ENCODE results near the gene NAT9.

Gene NAT9

DNA sequence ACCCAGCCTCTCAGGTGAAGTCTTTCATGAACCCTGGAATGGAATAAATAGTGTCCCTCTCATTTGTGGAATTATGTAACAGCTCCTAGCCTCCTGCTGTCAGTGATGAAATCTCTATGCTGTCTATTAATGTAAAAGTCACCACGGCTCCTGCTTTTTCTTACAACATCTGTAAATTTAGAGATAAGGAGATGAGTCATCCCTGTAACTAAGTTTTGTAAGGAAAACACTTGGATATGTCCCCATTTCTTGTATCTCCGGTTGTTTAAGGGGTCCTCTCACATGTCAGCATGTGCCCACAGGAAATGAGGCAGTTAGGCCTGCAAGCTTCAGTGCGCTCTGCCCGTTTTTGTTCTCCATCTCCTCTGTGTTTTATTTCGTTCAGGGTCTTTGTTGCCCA is 2.8 kb upstream of the NAT9 start:
- DNase-seq, result no peak

DNA sequence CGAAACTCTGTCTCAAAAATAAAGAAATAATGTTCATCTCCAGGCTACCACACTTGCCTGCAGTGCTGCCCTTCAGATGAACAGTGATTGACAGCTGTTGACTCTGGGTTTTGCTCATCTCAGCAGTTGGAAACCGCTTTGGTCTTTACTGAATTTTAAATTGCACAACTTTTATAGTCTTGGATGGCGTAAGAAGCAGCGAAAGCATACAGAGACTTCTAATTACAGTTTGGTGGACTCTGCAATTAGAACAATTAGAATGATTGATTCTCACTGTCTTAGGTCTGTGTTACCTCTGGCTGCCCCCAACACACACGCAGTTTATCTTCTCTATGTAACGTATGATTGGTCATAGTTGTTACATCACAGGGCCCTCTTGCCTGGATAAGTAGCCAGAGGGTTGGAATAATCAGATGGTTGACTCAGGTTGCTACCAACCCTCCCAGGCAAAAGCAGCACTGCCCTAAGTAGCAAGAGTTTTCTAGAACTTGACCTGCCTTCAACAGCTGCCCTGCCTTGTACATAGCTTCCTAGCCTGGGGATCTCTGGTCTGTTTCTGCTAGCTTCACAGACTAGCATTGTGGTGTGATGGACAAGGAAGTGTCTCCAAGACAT is 1.9 kb upstream of the NAT9 start:
- no peak for DNase-seq

DNA sequence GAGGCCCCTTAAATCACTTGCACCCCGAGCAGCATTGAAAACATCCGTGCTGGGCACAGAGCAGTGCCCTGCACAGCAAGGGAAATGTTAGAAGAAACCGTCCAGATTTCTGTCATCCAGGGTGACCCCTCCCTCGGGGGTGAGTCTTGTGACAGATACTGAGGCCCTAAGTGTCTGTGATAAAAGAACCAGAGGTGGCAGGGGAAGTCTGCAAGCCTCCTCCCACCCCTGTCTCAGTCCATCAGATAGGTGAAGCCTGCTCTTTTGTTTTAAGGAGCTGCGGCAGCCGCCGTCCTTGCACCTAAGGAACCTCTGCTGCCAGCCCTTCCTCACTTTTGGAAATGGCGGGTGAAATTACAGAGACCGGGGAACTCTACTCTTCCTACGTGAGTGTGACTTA is 845 bp upstream of the NAT9 start:
- no peak for DNase-seq

DNA sequence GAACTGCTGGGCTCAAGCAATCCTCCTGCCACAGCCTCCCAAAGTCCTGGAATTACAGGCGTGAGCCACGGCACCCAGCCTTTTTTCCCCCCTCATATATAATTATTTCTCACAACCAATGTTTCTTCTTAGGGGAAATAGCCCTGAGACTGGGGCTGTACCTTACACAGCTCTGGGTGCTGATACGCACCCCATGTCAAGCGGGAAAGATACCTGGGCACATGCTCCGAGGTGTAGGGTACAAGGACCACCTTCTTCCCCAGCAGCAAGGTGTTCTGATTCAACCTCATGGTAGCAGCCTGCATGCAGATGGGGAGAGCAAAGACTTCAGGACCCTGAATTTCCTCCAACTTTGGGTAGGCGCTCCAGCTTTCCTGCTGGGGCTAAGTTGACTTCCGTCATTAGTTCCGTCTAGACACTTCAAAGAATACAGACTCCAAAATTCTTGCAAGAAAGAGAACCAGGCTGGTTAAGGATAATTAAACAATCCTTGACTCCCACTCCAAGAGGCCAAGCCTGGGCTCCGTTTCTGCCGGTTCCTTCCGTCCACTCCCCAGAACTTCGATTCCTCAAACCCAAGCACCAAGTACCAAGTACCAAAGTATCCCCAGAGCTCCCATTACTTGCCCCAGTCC is 619 bp downstream of the NAT9 start:
- no peak for DNase-seq

DNA sequence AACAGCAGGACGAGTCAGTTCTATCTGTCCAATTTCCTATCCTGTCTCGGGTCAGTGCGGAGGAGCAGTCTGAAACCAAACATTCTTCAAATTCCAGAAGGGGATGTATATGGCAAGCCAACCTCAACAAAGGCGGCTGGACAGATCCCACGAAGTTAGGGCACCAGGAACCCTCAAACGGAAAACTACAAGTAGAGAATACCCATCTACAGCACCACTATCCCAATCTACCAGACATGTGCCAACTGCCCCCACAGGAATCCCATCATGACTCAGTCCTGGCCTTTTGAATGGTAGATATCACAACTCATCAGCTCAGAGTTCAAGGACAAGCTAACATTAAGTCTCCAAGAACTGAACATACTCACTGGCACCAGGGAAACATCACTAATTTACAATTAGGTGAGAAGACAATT is 2.3 kb downstream of the NAT9 start:
- no peak for DNase-seq

DNA sequence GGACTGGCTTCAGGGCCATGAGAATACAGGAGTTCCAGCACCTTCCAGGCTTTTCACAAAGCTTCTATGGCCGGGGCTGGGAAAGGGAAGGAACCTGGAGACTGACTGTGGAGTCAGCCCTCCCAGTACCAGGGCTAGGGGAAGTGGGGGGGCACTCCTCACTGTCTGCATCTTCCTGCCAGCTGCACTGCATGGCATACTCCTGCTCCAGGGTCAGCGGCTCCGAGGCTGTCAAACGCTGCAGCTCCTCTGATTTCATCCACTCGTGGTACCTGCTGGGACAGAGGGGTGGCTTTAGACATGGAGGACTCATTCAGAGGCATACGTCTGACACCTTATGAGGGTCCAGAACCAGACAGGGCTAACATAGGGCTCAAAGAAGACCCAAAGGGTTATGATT is 2.7 kb downstream of the NAT9 start:
- DNase-seq, result no peak

DNA sequence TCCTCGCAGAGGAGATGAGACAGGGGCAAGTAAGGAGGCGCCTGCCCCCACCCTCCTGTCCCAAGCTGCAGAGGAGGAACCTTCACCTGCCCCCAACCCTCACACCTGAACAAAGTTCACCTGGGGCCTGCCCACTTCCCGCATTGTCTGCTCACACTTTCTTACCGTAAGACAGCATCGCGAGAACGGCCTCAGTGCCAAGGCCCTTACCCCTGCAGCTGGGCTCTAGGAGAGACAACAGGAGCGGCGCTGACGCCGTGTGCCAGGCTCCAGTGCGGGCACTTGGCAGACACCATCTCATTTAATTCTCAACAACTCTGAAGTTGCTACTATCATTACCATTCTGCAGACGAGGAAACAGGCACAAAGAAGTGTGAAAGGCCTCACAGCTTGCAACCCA is 4.1 kb downstream of the NAT9 start:
- DNase-seq, result no peak

DNA sequence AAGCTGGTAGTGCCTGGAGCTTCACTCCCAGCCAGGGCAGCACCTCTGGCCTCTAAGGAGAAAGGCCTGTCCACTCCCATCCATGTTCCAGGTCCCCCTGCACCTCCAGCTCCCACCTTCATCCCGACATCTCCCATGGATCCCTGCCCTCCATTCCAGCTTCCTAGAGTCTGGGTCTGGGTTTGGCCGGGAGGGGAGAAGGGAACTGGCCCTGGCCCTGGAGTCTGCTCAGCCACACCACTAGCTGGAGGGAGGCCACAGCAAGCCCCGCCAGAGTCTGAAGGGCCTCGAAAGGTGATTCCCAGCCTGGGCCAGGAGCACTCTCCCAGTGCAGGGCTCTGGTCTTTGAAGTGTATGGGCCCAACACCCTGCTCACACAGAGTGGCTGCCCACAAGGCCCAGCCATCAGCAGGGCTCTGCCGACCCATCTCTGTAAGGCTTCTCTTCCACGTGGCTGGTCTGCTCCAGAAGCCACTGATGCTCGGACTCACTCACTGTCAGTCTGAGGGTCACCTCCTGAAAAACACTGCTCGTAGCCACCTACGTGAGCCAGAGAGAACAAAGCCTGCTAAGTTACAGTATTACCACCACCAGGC is 4.7 kb downstream of the NAT9 start:
- DNase-seq, result no peak

DNA sequence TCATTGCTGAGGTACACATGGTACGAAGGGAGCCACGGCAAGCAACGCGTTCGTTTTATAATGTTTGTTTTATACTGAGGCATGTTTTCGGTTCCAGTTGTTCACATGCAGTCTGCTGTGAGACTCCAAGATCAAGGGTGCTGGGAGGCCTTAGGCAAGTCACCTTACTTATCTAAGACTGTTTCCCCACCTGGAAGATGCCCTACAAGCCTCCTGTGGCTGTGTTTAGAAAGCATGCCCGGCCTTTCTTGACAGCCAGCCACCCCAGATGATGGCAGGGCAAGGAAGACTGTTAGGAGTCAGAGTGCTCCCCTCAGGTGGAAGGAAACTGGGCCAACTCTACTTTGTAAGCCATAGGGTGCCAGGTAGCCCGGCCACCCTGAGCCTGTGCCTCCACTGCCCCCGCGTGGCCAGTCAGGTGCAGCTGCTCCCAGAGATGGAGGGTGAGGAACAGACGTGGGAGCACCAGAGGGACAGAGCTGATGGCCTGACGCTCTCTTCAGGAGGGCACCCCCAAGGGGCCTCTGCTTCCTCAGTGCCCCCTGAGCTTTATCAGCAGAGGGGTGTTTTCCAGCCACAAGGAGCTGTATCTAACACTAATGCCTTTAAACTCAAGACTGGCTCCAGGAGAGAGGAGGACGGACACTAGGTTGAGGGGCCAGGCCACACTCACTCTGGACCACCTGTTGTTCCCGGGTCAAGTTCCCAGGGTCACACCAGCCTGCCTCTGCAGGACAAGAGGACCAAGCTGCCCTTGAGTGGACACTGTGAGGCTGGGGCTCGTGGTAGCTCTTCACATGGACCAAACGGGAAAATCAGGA is 5.4 kb downstream of the NAT9 start:
- peak; percentile 75 for DNase-seq

DNA sequence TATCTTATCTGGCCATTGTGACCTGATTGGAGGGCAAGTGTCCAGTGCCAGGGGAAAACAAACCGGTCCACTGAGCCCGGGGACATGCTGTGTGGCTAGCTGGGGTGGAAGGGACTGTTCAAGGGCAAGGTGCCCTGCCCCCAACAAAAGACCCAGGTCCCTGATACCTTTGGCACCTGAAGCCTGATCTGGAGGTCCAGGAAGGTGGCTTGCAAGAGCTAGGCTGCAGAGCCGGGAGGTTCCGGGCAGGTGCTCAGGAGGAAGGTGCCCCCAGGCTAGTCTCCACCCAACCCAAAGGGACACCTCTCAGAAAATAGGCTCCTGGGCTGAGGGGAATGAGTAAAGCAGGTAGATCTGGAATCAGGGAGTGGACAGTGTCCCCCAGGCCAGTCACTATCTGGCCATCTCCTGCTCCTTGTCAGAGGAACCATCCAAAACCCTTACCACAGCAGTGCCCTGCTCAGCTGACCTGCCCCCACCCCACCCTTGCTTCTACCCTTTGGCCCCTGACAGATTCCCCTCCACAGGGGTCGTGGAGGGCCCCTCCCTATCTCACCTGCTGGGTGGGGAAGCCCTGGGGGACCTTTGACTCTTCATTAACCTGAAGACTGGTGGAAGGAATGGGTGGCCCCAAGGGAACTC is 6.2 kb downstream of the NAT9 start:
- no peak for DNase-seq

DNA sequence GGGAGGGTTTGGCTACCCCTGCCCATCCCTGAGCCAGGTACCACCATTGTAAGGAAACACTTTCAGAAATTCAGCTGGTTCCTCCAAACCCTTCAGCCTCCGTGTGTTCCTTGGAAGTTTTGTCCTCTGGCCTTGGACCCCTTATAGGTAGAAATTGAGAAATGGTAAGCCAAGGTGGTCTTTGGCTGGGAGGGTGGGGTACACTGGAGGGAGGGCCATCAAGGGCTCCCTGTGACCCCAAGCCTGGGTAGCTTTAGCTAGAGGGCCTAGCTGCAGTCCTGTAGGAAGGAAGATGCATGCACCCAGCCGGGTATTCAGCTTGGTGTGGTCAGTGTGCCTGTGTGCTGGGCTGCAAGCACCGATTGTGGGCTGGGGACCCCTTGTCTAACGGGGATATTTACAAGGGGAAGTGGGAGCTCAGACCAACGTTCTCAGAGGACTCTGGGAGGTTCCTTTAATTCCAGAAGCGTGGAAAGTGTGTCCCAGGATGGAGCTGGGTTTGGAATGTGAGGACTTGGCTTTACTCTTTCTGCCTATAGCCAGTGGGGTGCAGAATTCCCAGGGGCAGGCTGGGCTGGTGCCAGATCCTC is 6.8 kb downstream of the NAT9 start:
- DNase-seq, result no peak

DNA sequence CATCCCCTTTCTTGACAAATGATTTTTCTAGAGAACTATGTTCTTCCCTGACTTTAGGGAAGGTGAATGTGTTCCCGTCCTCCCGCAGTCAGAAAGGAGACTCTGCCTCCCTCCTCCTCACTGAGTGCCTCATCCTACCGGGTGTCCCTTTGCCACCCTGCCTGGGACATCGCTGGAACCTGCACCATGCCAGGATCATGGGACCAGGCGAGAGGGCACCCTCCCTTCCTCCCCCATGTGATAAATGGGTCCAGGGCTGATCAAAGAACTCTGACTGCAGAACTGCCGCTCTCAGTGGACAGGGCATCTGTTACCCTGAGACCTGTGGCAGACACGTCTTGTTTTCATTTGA is 7.4 kb downstream of the NAT9 start:
- no peak for DNase-seq

DNA sequence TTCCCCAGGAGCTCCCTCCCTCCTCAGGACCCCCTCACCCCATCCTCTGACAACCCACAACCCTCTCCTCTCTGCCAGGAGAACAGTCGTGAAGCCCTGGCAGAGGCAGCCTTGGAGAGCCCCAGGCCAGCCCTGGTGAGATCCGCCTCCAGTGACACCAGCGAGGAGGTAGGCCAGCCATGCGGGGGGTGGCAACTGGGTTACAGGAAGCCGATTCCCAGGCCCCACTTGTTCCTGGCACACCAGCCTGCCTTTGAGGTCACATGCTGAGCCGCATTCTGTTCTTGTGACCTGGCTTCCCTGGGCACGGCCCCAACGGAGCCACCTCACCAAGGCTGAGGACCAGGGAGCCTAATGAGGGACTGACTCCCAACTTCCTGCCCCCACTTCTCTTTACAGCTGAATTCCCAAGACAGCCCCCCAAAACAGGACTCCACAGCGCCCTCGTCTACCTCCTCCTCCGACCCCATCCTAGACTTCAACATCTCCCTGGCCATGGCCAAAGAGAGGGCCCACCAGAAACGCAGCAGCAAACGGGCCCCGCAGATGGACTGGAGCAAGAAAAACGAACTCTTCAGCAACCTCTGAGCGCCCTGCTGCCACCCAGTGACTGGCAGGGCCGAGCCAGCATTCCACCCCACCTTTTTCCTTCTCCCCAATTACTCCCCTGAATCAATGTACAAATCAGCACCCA is 7.9 kb downstream of the NAT9 start:
- no peak for DNase-seq

DNA sequence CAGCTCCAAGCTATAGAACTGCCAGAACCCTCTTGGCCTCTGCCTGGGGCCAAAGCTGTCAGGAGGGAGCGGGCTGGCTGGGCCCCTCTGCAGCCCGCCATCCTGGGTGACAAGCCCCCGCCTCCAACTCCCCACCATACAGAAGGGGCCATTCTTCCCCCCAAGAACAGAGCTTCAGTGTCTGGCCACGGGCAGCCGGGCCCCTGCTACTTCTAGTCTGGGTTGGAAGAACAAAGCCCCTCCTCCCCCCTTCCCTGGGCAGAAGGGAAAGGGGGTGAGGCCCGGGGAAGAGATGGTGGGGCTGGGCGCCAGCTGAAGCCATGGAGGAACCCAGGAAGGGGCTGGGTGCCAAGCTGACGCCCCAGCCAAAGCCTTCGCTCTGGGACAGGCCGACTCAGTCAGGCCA is 9.0 kb downstream of the NAT9 start:
- no peak for DNase-seq

DNA sequence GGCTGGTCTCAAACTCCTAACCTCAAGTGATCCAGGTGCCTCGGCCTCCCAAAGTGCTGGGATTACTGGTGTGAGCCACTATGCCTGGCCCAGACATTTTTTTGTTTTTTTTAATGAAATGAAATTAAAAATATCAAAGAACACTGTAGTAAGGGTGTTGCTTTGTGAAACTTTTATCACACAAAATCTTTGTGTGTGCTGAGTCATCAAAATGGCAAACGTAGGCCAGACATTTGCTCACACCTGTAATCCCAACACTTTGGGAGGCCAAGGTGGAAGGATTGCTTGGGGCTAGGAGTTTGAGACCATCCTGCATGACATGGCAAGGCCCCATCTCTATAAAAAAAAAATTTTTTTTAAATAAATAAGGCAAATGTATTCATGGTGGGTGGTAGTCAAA is 9.7 kb downstream of the NAT9 start:
- DNase-seq, result no peak

DNA sequence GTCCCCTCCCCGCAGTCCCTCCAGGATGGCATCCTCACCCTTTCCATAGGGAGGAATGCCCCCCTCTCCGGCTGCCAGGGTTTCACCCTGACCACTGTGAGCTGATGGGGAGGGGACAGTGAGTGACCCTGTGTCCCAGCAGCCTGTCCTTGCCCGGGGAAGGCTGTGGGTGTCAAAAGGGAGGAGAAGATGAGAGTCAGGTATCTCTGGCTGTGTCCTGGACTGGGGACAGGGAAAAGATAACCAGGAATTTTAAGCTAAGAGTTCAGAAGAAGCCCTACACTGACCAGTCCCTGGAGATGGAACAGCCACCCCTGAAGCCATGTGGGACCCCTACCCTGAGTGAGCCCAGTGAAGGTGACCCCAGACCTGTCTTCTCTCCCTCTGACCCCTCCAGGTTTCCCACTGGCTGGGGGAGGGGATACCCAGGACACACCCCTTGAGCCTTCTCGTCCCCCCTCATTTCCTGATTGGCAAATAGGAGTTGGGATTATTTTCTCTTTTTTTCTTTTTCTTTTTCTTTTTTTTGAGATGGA is 11.3 kb downstream of the NAT9 start:
- DNase-seq, result no peak

DNA sequence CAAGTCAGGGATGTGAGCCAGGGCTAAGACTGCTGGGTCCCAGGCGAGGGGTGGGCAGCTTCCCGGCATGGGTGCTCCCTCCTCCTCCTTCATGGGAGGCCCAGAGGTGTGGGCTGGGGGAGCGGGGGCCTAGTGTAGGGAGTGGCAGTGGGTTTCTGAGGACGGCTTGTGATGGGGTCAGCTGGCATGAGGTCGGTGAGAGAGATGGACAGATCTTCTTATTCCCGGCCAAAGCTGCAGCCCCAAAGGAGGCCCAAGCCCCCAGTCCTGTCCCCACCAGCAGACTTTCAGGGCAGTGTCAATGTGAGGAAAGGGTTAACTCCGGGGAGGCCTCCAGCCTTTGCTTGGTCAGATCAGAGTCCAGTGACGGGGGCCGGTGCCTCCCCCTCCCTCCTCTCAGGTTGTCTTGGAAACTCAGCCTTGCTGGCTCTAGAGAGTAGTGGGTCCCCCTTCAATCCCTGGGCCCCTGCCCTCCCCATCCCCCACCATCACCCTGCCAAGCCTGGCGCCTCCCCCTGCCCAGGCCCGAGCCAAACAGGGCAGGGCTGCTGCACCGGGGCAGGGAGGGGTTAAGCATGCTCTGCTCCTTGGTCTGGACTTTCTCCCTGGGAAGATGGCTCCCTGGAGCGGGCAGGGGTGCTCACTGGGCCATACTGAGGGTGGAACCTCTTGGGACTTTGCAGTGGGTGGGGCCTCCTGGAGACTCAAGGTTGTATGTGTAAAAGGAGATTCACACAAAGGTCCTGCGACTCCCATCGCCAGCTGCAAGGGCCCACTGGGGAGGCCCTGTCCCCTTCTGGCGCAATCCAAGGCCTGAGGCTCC is 12.4 kb downstream of the NAT9 start:
- no peak for DNase-seq

DNA sequence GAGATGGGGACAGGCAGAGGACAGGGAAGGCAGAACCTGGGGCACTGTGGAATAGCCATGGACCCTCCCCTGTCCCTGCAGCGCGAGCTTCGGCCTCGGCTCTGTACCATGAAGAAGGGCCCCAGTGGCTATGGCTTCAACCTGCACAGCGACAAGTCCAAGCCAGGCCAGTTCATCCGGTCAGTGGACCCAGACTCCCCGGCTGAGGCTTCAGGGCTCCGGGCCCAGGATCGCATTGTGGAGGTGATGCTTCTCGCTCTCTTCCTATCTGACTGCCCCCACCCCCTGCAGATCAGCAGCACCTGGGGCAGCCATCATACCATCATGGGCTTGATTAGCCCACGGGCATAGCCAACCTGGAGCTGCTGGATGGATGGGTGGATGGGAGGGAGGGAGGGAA is 14.2 kb downstream of the NAT9 start:
- DNase-seq, result no peak

DNA sequence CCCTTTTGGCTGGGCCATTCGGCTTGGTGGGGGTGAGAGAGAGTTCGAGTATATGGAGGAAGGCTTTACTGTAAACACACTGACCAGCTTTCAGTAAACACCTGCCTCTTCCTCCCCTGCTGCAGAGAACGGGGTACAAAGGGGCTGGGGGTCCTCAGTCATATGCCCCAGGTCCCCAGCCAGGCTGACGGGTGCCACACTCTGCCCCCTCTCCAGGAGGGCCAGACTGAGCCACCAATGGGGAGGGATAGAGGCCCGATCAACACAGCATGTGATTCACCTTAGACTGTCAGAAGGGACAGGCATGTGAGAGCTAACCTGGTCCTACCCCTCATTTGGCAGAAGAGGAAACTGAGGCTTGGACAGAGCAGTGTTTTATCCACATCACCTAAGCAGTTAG is 14.7 kb downstream of the NAT9 start:
- DNase-seq, result no peak

DNA sequence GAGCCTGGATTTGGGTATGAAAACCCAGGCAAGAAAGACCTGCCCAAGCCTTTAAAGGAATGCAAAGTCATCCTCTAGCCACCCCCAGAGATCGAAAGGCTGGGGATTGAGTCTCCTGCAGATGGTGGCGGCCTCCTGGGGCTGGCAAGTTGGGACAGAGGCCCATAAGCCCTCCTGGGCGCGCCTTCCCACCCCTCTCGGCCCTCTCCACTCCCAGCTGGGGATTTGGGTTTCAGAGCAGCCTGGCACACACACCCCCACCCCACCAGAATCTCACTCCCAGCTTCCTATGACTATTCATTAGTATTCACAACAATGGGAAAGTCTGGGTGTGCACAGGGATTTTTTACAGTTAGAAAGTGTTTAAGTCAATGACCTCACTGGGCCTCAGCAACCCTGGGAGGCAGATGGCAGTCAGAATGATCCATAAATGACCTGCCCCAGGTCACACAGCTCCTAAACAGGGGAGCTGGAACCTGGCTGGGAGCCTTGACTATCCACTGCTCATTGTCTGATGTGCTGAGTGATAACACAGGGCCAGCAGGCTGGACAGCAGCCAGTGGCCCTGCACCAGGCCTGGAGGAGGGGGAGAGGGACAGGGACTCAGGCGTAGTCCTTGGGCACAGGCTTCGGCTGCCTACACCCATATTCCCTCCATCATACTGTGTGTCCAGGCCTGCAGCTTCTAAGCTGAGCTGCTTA is 15.6 kb downstream of the NAT9 start:
- DNase-seq, result no peak

DNA sequence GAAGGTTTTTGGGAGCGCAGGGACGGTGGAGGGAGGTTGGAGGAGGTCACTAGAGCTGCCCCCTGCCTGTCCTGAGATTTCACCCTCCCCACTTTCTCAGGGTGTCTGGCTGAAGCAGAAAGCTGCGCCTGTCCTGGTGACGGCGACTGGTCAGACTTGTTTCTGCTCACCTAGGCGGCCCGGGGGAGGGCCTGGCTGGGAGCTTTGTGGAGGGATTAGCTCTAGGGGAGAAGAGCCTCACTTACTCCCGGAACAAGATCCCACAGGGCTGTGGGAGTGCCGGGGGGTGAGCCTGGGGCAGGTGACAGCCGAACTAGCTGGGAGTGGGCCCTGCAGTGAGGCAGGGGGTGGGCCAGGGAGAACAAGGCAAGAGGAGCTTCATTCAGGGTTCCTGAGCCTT is 16.2 kb downstream of the NAT9 start:
- no peak for DNase-seq
